Activated CD4-positive, alpha-beta T cell treated with anti-CD3 and anti-CD28 coated beads for 36 hours (primary cell): ENCODE results near the gene HPS5. TPM values are rescaled to one million over a fixed set of nuclear protein-coding genes. Genes with fewer than 3 reads are reported as not detected.

ENCODE experiments used
- ATAC-seq: fragments of 200-7000 bp; cut with Tn5 transposase; one replicate; pipeline ENCODE4 v1.10.0; 2021; ENCODE audit warnings: mild to moderate bottlenecking, moderate library complexity
- CTCF ChIA-PET: fragments of 350-600 bp; sonication (Branson Sonifier 250); formaldehyde crosslinking; loops from one replicate; lab custom pipeline; 2021; ENCODE audit warnings: antibody characterized with exemption; lab: Charles Lee
- POLR2A ChIA-PET: fragments of 350-600 bp; sonication (Branson Sonifier 250); formaldehyde crosslinking; loops from one replicate; lab custom pipeline; 2021; ENCODE audit warnings: antibody characterized with exemption, inconsistent platforms; lab: Charles Lee
- DNase-seq: peaks from one replicate; pipeline ENCODE4 v3.0.0-alpha.2; 2020
- H3K27ac Mint-ChIP-seq: one replicate; pipeline ENCODE4 v1.8.0; 2021; ENCODE audit warnings: mixed read lengths
- H3K27me3 Mint-ChIP-seq: one replicate; pipeline ENCODE4 v1.8.0; 2021; ENCODE audit warnings: mixed read lengths
- H3K36me3 Mint-ChIP-seq: one replicate; pipeline ENCODE4 v1.8.0; 2021; ENCODE audit warnings: low read depth, mixed read lengths
- H3K4me1 Mint-ChIP-seq: one replicate; pipeline ENCODE4 v1.8.0; 2021; ENCODE audit warnings: mixed read lengths
- H3K4me3 Mint-ChIP-seq: one replicate; pipeline ENCODE4 v1.8.0; 2021; ENCODE audit warnings: mild to moderate bottlenecking, moderate library complexity, mixed read lengths
- H3K9me3 Mint-ChIP-seq: one replicate; pipeline ENCODE4 v1.8.0; 2021; ENCODE audit warnings: low read depth, mixed read lengths
- intact Hi-C, 2 experiments: fragments of 100-400 bp; cut with DNase I in 1 of 2; cut with micrococcal nuclease in 1 of 2; formaldehyde crosslinking; loops; one replicate each; pipeline versions ENCODE4 v1.14.2 to v1.15.1; 2022 to 2024; cut with DNase I, micrococcal nuclease
- total RNA-seq, 2 experiments: library from RNA; stranded (reverse); gene quantifications; one replicate each; pipeline ENCODE4 v1.2.3, GENCODE V29; 2021

Gene HPS5
- total RNA-seq: 10 to 100 TPM; 14.3 to 16.1 TPM

DNA sequence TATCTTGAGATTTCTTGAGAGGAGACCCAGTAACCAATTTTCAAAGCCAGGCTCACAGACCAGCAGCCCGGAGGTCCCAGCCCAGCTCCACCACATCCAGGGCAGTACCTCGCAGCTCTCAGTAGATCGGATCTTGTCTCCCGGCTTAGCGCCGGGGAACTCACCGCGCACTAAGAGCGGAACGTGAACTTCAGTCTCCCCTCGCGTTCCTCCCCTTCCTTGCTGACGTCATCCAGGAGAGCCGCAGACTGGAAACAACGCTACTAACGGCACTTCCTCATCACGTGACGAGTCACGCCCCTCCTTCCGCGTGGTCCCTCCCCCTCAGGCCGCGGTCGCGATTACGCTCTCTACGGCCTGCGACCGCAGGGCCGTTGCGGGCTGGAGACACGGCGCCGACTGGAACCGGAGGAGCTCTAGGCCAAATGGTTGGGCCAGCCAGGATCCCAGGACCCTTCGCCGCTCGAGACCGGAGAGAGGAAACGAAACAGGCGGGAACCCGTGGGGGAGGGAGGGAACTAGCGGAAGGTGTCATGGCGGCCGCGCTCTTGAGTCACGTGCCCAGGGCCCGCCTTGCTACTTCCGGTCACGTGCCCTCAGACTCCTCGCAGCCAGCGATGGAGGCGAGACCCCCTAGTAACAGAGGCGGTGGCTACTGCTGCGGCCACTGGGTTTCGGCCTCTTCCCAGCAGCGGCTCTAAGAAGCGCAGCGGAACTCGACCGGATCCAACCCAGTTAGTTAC lies at the start of gene HPS5, which contains the start of gene GTF2H1:
Gene HPS5 (minus strand): TSS at position 172 of the 743 bp plus-strand sequence. CDS start 4,282 bp downstream, outside the sequence.
Gene GTF2H1 (plus strand): TSS at position 599 of the 743 bp plus-strand sequence. CDS start 10,508 bp downstream, outside the sequence.
- ChIA-PET POLR2A (interaction anchor here (0.7 to 2.7 kb wide), 9 partner anchors 10 to 882 kb away, joined by 3 to 31 read pairs (median 4); partner anchors contain the start of genes LDHA and TSG101), CTCF (interaction anchor here (0.9 to 3.5 kb wide), 6 partner anchors 62 to 406 kb away, joined by 3 to 23 read pairs (median 5); no protein-coding TSS in a partner anchor)
- no peaks in the 10 kb centered on the region for H3K27me3 Mint-ChIP-seq
- DNase-seq (peak; percentile 97), ATAC-seq (peak; percentile 89)
- no peaks in the 10 kb centered on the region for H3K9me3 Mint-ChIP-seq
- peaks cover 59% of the 10 kb centered on the region for H3K4me1 Mint-ChIP-seq
- peak within 1 kb of the TSS; percentile 100 for H3K27ac Mint-ChIP-seq
- H3K4me3 Mint-ChIP-seq: peak within 1 kb of the TSS; percentile 92
- intact Hi-C loops: loop anchor here (1.0 to 10.0 kb wide), 17 partner anchors 61 to 1585 kb away; partner anchors contain the start of genes SAAL1 (in 2 of the 2), SPTY2D1 (in 2 of the 2), TSG101 (in 2 of the 2) and C11orf58 (in 1 of the 2)
- H3K36me3 Mint-ChIP-seq: peaks cover 28% of the 10 kb centered on the region

GRCh38 chr11:18371279-18371678 lies 49.3 kb upstream of the HPS5 start:
- Mint-ChIP-seq H3K36me3 (peaks cover 21% of the 10 kb centered on the region), H3K9me3 (no peaks in the 10 kb centered on the region), H3K27ac (peak overlapping the region; percentile 13), H3K27me3 (no peaks in the 10 kb centered on the region), H3K4me3 (no peak overlapping the region), H3K4me1 (peaks cover 5% of the 10 kb centered on the region)
- intact Hi-C loops: no loop called here
- CTCF ChIA-PET: interaction anchor here (0.6 to 1.3 kb wide), 2 partner anchors 13 to 28 kb away, joined by 3 read pairs; no protein-coding TSS in a partner anchor
- ATAC-seq: peak; percentile 33
- no peak for DNase-seq
- POLR2A ChIA-PET: no interaction called here

DNA sequence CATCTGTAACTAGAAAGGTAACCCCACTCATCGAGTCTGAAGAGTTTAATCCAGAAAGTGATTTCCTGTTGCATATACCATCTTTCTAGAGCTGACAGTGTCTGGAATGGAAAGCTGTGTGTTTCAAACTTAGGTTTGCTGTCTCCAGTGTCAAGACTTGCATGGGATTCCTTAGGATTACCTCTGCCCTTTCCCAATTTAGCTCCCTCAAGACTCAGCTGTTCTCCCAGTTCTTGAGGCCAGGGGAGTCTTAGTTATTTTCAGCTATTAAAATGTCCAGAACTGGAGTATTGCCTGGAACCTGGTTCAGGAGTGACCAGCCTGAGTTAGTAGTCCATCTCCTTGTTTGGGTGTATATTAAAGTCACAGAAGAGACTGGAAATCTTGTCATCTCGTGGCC lies 47.5 kb upstream of the HPS5 start:
- peaks cover 32% of the 10 kb centered on the region for H3K36me3 Mint-ChIP-seq
- intact Hi-C loops: no loop called here
- ChIA-PET CTCF (interaction anchor here (0.6 kb wide), 1 partner anchor 11 kb away, joined by 3 read pairs; no protein-coding TSS in a partner anchor), POLR2A (no interaction called here)
- H3K27me3 Mint-ChIP-seq: no peaks in the 10 kb centered on the region
- H3K4me1 Mint-ChIP-seq: peaks cover 5% of the 10 kb centered on the region
- ATAC-seq (no peak), DNase-seq (no peak)
- H3K27ac Mint-ChIP-seq: no peak overlapping the region
- no peak overlapping the region for H3K4me3 Mint-ChIP-seq
- H3K9me3 Mint-ChIP-seq: no peaks in the 10 kb centered on the region

GRCh38 chr11:18368221-18368620 lies 46.3 kb upstream of the HPS5 start:
- Mint-ChIP-seq H3K36me3 (peaks cover 37% of the 10 kb centered on the region), H3K4me3 (no peak overlapping the region), H3K27me3 (no peaks in the 10 kb centered on the region), H3K27ac (peak overlapping the region; percentile 27), H3K9me3 (no peaks in the 10 kb centered on the region), H3K4me1 (peaks cover 5% of the 10 kb centered on the region)
- ChIA-PET POLR2A (no interaction called here), CTCF (no interaction called here)
- intact Hi-C loops: no loop called here
- DNase-seq (no peak), ATAC-seq (no peak)

DNA sequence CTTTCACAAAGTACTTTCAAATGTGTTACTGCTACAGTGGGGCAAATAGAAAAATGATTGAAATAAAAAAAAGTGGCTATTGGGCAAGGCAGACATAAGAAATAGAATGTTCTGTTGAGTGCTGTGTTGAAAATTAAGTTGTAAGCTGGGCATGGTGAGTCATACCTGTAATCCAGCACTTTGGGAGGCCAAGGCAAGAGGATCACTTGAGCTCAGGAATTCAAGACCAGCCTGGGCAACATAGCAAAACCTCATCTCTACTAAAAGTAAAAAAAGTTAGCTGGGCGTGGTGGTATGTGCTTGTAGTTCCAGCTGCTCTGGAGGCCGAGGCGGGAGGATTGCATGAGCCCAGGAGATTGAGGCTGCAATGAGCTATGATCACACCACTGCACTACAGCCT lies 45.5 kb upstream of the HPS5 start:
- ChIA-PET CTCF (no interaction called here), POLR2A (no interaction called here)
- H3K4me1 Mint-ChIP-seq: peaks cover 5% of the 10 kb centered on the region
- no peak overlapping the region for H3K4me3 Mint-ChIP-seq
- peak overlapping the region; percentile 6 for H3K27ac Mint-ChIP-seq
- DNase-seq: no peak
- no peak for ATAC-seq
- intact Hi-C loops: no loop called here
- H3K27me3 Mint-ChIP-seq: no peaks in the 10 kb centered on the region
- no peaks in the 10 kb centered on the region for H3K9me3 Mint-ChIP-seq
- peaks cover 37% of the 10 kb centered on the region for H3K36me3 Mint-ChIP-seq

DNA sequence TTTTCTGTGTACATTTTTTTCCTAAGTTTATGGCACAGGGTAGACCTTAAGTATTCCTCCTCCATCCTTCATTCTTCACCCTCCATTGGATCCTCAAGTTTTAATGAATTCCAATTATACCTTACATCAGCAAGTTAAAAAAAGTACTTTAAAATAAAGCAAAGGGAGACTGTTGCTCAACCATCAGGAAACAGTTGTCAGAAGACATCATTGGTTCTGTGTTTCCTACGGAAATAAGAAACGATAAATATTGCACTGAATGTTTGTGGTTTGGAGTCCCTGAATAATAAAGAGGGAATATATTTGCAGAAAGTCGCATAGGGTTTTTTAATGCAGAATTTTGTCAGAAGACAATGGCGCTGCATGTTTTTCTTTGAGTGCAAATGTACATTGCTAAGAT lies 44.3 kb upstream of the HPS5 start:
- H3K27me3 Mint-ChIP-seq: no peaks in the 10 kb centered on the region
- H3K36me3 Mint-ChIP-seq: peaks cover 38% of the 10 kb centered on the region
- ChIA-PET POLR2A (no interaction called here), CTCF (no interaction called here)
- H3K9me3 Mint-ChIP-seq: no peaks in the 10 kb centered on the region
- no peak for DNase-seq
- ATAC-seq: no peak
- peaks cover 5% of the 10 kb centered on the region for H3K4me1 Mint-ChIP-seq
- no peak overlapping the region for H3K4me3 Mint-ChIP-seq
- intact Hi-C loops: no loop called here
- H3K27ac Mint-ChIP-seq: peak overlapping the region; percentile 11

DNA sequence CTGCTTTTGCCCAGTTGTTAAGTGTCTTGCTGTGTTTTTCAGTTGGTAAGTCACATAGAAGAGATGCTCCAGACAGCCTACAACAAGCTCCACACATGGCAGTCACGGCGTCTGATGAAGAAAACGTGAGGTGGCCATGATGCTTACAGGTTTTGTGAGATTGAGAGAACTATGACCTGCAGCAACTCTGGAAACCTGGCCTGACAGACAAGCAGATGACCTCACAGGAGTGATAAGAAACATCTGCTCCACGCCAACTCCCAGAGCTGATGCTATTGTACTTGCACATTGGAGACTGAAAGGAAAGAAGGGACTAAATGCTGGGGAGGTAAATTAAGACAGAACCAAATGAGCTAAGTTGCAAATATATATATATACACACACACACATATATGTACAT lies 43.8 kb upstream of the HPS5 start:
- peaks cover 36% of the 10 kb centered on the region for H3K36me3 Mint-ChIP-seq
- POLR2A ChIA-PET: no interaction called here
- CTCF ChIA-PET: interaction anchor here (0.7 kb wide), 1 partner anchor 34 kb away, joined by 3 read pairs; no protein-coding TSS in a partner anchor
- H3K4me3 Mint-ChIP-seq: no peak overlapping the region
- ATAC-seq: no peak
- no peak for DNase-seq
- no peak overlapping the region for H3K27ac Mint-ChIP-seq
- no peaks in the 10 kb centered on the region for H3K9me3 Mint-ChIP-seq
- intact Hi-C loops: no loop called here
- no peaks in the 10 kb centered on the region for H3K27me3 Mint-ChIP-seq
- H3K4me1 Mint-ChIP-seq: peaks cover 5% of the 10 kb centered on the region

DNA sequence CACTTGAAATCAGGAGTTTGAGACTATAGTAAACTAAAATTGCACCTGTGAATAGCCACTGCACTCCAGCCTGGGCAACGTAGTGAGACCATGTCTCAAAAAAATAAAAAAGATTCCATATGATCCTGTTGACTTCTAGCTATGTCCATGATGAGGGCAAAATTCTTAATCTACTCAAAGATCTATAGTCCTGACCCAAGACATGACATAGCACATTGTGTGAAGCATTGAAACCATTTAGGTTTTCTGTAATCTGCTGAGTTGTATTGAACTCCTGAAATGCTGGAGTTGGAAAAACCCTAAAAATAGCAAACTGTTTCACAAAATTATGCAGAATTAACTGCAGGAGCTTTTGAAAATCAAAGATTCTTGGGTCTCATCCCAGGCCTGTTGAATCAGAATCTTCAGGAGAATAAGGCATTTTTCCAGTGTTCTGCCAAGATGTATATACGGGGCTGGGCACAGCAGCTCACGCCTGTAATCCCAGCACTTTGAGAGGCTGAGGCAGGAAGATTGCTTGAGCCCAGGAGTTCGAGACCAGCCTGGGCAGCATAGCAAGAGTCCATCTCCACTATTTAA lies 42.6 kb upstream of the HPS5 start:
- ATAC-seq (no peak), DNase-seq (no peak)
- intact Hi-C loops: no loop called here
- ChIA-PET POLR2A (no interaction called here), CTCF (interaction anchor here (0.6 to 1.0 kb wide), 3 partner anchors 11 to 357 kb away, joined by 3 read pairs; no protein-coding TSS in a partner anchor)
- Mint-ChIP-seq H3K4me3 (no peak overlapping the region), H3K27me3 (no peaks in the 10 kb centered on the region), H3K27ac (no peak overlapping the region), H3K36me3 (peaks cover 38% of the 10 kb centered on the region), H3K4me1 (peaks cover 5% of the 10 kb centered on the region), H3K9me3 (no peaks in the 10 kb centered on the region)

DNA sequence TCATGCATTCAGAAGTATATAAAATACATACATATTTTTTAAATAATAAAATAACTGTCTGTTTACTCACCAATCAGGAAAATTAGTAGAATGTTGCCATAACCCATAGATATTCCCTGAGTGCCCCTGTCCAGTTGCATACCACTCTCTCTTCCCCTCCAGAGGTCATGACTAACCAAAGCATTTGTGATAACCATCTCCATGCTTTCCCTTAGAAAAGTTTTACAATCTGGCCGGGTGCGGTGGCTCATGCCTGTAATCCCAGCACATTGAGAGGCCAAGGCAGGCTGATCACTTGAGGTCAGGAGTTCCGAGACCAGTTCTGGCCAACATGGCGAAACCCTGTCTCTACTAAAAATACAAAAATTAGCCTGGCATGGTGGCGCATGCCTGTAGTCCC lies 39.2 kb upstream of the HPS5 start:
- POLR2A ChIA-PET: no interaction called here
- no peaks in the 10 kb centered on the region for H3K27me3 Mint-ChIP-seq
- H3K27ac Mint-ChIP-seq: no peak overlapping the region

GRCh38 chr11:18358646-18359045 lies 36.7 kb upstream of the HPS5 start:
- intact Hi-C loops: no loop called here
- H3K9me3 Mint-ChIP-seq: no peaks in the 10 kb centered on the region
- H3K4me1 Mint-ChIP-seq: no peaks in the 10 kb centered on the region
- ChIA-PET CTCF (interaction anchor here (0.7 to 1.2 kb wide), 3 partner anchors 10 to 11 kb away, joined by 3 read pairs; no protein-coding TSS in a partner anchor), POLR2A (no interaction called here)
- H3K27ac Mint-ChIP-seq: peak overlapping the region; percentile 14
- ATAC-seq (no peak), DNase-seq (no peak)
- H3K27me3 Mint-ChIP-seq: no peaks in the 10 kb centered on the region
- peaks cover 40% of the 10 kb centered on the region for H3K36me3 Mint-ChIP-seq
- H3K4me3 Mint-ChIP-seq: no peak overlapping the region

More for the DNA sequence above, 39.2 kb upstream of the HPS5 start:
- CTCF ChIA-PET: no interaction called here
- intact Hi-C loops: no loop called here
- no peaks in the 10 kb centered on the region for H3K9me3 Mint-ChIP-seq
- H3K4me3 Mint-ChIP-seq: no peak overlapping the region
- H3K36me3 Mint-ChIP-seq: peaks cover 43% of the 10 kb centered on the region
- ATAC-seq (no peak), DNase-seq (no peak)
- H3K4me1 Mint-ChIP-seq: no peaks in the 10 kb centered on the region

- no peak overlapping the region for H3K27ac Mint-ChIP-seq
- CTCF ChIA-PET: interaction anchor here (1.3 kb wide), 1 partner anchor 109 kb away, joined by 3 read pairs; no protein-coding TSS in a partner anchor
- peaks cover 49% of the 10 kb centered on the region for H3K36me3 Mint-ChIP-seq
- no peaks in the 10 kb centered on the region for H3K27me3 Mint-ChIP-seq
- intact Hi-C loops: no loop called here
- no peak for DNase-seq
- peaks cover 12% of the 10 kb centered on the region for H3K4me1 Mint-ChIP-seq
- ATAC-seq: no peak
- POLR2A ChIA-PET: interaction anchor here (1.0 kb wide), 1 partner anchor 31 kb away, joined by 3 read pairs; no protein-coding TSS in a partner anchor
- no peaks in the 10 kb centered on the region for H3K9me3 Mint-ChIP-seq
- no peak overlapping the region for H3K4me3 Mint-ChIP-seq
Observed at GRCh38 chr11:18352581-18352980, 30.6 kb upstream of the HPS5 start.
